GM12865 (cell line): ENCODE measurements around the gene MBLAC1.

ENCODE experiments used
- DNase-seq: peaks from one replicate; pipeline ENCODE4 v3.0.0; 2010; ENCODE audit warnings: low read depth
- H3K4me3 ChIP-seq: 2 replicates; pipeline ENCODE4 v1.5.1; 2011; ENCODE audit warnings: mild to moderate bottlenecking, low read depth, low read length, control low read depth
- CTCF ChIP-seq: IDR thresholded peaks from 2 replicates; pipeline ENCODE4 v1.5.1; 2011; ENCODE audit warnings: low read length, control low read depth, low read depth, inconsistent platforms; ENCODE audit not compliant: insufficient read depth; ENCODE audit errors: missing control alignments

The MBLAC1 gene

GRCh38 chr7:100148559-100149328, 22.0 kb downstream of the MBLAC1 start, which contains the start of gene LAMTOR4:
LAMTOR4 (plus strand) TSS chr7:100148918; CDS start chr7:100148973, 55 bp downstream.
- H3K4me3 ChIP-seq, result peak within 1 kb of the TSS; percentile 94
- DNase-seq, result peak; percentile 100
- peak; percentile 6 for TF ChIP-seq CTCF

GRCh38 chr7:100152404-100152803, 25.6 kb downstream of the MBLAC1 start:
- no peak overlapping the region for H3K4me3 ChIP-seq
- DNase-seq, result no peak

GRCh38 chr7:100152937-100153666, 26.3 kb downstream of the MBLAC1 start:
- H3K4me3 ChIP-seq, result no peak overlapping the region
- DNase-seq, result no peak
- no peak for TF ChIP-seq CTCF

More at GRCh38 chr7:100152404-100152803, 25.6 kb downstream of the MBLAC1 start:
- TF ChIP-seq CTCF, result no peak

- no peak for DNase-seq
- no peak for TF ChIP-seq CTCF
- no peak overlapping the region for H3K4me3 ChIP-seq
Measured at GRCh38 chr7:100153708-100154535, 27.2 kb downstream of the MBLAC1 start.

- DNase-seq, result no peak
- no peak overlapping the region for H3K4me3 ChIP-seq
- TF ChIP-seq CTCF, result no peak
Measured at GRCh38 chr7:100154651-100155491, 28.1 kb downstream of the MBLAC1 start.
